C4-2B (cell line): ENCODE measurements around the gene SIRPG.

Experiments
- ZFX ChIP-seq: fragments of 450-650 bp; IDR thresholded peaks from 2 replicates; pipeline ENCODE4 v1.6.1; 2017
- TF ChIP-seq, protein P1 (sequence below): fragments of 450-650 bp; conservative IDR thresholded peaks from 2 replicates; pipeline ENCODE4 v1.5.1; 2017; ENCODE audit warnings: mild to moderate bottlenecking

DNA sequence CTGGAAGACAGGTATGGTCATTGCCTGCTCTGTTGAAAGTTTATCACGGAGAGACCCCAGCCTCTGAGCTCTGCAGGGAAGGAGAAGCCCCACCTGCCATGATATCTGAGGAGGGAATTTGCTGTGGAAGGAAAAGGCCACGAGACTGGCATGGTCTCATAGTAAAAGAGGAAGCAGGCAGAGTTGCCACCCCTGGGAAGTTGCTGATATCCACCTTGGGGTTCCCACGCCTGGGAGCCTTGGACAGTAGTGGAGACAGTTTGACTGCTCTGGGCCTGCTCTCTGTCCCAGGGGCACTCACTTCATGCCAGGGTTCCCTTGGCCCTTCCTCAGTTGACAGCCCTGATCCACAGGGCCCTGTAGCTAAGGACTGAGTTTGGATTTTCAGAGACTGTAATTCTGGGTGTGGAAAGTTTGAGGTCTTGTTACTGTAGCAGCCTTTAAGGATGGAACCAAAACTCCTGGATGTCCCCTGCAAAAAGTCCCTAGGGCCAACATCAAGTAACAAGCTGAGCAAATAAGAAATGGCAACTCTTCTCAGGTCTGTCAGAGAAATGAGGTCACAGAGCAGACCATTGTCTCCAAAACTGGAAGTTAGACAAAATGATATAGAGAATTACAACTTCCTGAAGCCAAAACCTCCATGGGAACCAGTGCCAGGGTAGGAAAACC lies 30.9 kb downstream of the SIRPG start:
- TF ChIP-seq, protein P1, sequence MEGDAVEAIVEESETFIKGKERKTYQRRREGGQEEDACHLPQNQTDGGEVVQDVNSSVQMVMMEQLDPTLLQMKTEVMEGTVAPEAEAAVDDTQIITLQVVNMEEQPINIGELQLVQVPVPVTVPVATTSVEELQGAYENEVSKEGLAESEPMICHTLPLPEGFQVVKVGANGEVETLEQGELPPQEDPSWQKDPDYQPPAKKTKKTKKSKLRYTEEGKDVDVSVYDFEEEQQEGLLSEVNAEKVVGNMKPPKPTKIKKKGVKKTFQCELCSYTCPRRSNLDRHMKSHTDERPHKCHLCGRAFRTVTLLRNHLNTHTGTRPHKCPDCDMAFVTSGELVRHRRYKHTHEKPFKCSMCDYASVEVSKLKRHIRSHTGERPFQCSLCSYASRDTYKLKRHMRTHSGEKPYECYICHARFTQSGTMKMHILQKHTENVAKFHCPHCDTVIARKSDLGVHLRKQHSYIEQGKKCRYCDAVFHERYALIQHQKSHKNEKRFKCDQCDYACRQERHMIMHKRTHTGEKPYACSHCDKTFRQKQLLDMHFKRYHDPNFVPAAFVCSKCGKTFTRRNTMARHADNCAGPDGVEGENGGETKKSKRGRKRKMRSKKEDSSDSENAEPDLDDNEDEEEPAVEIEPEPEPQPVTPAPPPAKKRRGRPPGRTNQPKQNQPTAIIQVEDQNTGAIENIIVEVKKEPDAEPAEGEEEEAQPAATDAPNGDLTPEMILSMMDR, result no peak
- TF ChIP-seq ZFX, result no peak
